Right lung (tissue), 5 donors: ENCODE measurements around the gene SHC2. TPM values are rescaled to one million over a fixed set of nuclear protein-coding genes. Genes with fewer than 3 reads are reported as not detected.
"Not testable (repeated sequence)": the region's sequence is repeated elsewhere in the genome, so short reads cannot be mapped to it uniquely, and the experiment has no call there.

ENCODE experiments used
- DNase-seq, 2 donors: peaks; one replicate each; pipeline ENCODE4 v3.0.0-alpha.2; 2013
- polyA plus RNA-seq, 5 donors: library from polyadenylated mRNA; unstranded; fragments of 120-200 nt; gene quantifications; one replicate each; pipeline versions ENCODE4 v1.2.1 to v1.2.3, GENCODE V29; 2013; ENCODE audit warnings: inconsistent platforms in 1 of 5, low replicate concordance in 1 of 5; ENCODE audit not compliant: insufficient read length in 5 of 5, insufficient read depth in 1 of 5

The SHC2 gene
- polyA plus RNA-seq, 5 donors, result 13.3 to 30.9 (median 21.0) TPM

DNA sequence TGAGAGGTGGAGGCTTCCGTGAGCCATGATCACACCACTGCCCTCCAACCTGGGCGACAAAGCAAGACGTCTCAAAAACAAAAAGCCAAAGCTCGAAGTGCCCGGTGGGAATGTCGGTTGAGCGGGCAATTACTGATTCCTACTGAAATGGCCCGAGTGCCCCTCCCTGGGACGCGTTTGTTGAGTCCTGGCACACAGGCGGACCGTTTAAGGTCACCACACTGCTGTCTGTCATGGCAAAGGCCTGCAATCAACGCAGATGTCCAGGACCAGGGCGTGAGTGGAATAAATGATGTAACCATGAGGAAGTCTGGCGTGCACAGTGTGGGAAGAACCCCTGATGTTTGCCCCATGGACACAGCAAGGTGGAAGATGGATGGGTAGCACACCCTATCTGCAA, 32.7 kb downstream of the SHC2 start:
- no peak for DNase-seq

DNA sequence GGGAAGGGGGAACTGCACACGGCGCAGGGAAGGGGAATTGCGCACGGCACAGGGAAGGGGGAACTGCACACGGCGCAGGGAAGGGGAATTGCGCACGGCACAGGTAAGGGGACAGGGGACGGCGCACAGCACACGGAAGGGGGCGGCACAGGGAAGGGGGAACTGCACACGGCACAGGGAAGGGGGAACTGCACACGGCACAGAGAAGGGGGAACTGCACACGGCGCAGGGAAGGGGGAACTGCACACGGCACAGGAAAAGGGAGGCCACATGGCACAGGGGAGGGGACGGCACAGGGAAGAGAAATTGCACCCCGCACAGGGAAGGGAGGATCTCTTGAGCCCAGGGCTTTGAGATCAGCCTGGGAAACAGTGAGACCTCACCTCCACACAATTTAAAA, 33.2 kb downstream of the SHC2 start:
- DNase-seq, result not testable (repeated sequence)

DNA sequence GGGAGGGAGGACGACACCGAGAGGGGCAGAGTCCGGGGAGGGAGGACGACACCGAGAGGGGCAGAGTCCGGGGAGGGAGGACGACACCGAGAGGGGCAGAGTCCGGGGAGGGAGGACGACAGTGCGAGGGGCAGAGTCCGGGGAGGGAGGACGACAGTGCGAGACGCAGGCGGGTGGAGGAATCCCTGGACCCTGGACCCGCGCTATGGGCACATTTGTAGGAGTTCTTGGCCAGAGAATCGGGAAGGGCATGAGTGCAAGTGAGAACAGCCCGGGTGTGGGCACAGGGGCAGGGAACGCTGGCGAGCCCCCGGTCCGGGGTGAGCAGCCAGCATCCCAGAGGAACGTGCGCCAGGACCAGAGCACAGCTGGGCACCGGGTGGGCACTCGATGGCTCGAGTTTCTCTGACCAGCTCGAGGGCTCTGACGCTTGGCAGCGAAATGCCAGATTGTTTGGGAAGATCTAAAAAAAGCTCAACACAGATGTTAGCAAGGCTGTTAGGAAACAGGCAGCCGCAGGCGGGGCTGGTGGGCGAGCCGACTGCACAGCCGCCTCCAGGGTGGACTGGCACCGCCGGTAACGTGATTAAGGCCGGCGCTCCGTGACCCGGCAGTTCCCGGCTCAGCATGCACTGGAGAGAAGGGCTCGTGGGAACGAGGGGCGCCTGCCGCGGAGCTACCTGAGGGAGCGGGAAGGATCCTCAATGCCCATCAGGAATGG, 33.9 kb downstream of the SHC2 start:
- DNase-seq, result no peak

DNA sequence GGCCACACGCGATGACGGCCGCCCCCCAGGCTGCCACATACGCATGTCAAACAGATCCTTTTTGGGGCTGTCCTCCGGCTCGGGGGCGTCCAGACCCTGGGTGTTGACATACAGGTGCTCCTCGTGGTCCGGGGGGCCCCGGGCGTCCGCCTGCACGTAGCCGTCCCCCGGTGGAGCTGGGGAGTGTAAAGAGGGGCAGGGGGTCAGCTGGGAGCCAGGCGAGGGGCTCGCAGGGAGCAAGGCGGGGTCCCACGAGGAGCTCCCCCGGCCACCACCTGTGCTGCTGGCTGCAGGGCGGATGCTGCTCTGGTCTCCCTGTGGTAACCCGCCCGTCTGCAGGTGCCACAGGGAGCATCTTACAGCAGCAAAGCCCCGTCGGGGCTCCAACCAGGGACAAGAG, 35.8 kb downstream of the SHC2 start:
- no peak for DNase-seq

DNA sequence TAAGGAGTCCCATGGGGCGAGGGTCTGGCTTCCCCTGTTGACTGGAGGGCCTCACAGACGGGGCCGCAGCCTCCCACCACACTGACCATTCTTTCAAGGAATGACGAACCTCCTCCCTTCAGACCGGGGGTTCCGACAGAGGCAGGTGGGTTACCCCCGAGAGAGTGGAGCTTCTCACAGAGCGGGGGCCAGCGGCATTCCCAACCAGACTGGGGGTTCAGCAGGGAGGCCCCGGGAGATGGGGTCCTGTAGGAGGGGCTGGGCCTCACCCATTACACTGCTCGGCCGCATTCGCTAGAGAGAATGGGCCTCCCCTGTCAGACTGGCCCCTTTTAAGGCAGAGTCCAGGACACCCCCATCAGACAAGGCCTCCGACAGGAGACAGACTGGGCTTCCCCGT, 36.3 kb downstream of the SHC2 start:
- no peak for DNase-seq

DNA sequence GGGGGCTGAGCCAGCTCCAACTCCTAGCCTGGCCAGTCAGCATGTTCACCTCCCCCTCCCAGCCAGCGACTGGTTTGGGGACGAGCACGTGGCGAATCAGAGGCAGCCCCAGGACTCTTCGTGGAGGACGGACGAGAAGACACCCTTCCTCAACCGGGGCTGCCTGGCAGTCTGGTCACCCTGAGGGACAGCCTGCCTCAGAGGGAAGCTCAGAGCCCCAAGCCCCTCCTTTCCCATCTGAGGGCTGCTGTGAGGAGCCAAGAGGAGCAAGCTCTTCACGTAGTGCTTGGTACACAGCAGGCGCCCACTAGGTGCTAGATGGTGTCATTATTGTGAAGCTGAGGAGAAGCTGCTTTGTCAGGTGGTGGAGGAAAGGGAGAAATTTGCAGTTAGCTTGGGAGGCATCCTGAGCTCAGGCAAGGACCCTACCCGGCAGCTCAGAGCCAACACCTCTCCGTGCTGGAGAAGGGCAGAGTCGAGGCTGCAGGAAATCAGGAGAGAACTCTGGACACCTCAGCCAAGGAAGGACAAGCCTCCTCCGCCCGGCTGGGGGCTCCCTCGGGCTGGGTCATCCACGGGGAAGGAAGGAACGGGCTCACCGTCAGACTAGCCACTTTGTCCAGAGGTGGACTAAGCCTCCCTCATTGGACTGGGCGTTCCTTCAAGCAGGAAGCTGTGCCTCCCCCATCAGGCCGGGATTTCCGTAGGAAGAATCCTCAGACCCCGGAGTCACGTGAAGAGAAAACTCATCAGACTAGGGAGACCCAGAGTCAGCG, 37.0 kb downstream of the SHC2 start:
- no peak for DNase-seq

DNA sequence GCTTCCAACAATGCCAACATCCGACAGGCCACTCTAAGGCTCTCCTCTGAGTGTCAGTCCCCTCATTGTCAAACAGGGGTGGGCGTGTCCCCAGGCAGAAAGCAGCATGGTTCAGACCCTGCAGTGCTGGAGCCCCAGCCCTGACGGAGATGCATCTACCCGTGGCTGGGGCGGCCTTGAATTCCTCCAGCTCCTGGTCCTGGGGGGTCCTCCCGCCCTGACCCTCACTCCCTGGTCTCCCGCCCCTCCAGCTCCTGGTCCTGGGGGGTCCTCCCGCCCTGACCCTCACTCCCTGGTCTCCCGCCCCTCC, 38.0 kb downstream of the SHC2 start:
- DNase-seq, result not testable (repeated sequence)

DNA sequence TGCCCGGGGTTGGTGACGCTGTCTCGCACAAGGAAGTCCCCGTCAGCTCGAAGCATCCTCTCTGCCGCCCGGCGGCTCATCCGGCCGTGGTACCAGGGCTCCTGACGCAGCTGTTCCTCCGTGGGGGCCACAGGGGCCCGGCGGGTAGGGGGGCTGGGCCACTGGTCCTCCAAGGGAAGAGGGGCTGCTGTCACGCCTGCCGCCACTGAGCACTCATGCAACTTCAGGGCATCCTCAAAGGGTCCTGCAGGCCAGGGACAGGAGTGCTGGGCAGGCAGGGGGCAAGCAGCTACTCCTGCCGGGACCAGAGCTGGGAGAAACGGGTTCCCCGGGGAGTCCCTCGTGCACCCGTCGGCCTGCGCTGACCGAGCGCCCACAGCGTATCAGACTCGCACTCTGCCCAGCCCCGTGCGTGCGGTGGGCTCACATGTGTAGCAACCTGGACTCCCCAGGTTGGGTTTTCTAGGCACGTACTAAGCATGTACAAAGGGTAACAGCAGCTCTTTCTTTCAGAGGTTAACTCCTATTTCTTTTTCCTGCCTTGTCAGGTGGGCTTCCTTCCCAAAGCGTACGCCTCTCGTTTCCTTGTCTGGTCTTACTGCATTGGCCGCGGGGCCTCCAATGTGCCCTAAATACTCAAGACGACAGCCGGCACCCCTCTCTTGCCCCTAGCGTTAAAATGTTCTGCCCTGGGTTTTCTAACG, 38.5 kb downstream of the SHC2 start:
- DNase-seq, result no peak

DNA sequence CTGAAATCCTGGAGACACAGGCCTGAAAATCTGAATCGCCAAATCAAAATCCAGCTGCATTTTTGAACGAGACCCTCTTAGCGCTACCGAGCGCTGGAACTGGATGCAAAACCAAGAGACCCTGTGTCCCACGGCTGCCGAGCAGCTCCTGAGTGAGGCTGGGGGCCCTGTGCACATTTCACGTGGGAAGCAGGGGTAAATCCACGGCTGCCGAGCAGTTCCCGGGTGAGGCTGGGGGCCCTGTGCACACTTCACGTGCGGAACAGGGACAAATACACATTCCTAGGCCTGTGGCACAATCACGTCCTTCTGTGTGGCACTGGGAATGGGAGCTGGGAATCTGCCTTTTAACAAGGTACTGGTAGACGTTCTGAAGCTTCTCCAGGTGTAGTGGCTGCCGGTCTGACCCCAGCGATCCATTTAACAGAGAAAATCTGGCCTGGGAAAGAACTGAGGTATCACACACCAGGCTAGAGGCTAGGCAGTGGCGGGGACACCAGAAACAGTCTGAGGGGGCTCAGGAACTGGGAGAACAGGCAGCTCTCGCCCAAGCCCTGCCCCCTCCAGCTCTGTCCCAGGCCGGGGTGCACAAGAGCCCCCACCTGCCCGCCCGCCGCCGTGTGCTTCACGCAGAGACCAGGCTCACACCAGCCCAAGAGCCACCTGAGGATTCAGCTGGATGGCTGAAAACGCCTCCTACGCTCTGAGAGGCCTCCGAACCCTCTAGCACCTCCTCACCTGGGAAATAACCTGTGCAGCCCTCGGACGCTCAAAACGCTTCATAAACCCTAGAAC, 40.9 kb downstream of the SHC2 start:
- DNase-seq, result no peak

DNA sequence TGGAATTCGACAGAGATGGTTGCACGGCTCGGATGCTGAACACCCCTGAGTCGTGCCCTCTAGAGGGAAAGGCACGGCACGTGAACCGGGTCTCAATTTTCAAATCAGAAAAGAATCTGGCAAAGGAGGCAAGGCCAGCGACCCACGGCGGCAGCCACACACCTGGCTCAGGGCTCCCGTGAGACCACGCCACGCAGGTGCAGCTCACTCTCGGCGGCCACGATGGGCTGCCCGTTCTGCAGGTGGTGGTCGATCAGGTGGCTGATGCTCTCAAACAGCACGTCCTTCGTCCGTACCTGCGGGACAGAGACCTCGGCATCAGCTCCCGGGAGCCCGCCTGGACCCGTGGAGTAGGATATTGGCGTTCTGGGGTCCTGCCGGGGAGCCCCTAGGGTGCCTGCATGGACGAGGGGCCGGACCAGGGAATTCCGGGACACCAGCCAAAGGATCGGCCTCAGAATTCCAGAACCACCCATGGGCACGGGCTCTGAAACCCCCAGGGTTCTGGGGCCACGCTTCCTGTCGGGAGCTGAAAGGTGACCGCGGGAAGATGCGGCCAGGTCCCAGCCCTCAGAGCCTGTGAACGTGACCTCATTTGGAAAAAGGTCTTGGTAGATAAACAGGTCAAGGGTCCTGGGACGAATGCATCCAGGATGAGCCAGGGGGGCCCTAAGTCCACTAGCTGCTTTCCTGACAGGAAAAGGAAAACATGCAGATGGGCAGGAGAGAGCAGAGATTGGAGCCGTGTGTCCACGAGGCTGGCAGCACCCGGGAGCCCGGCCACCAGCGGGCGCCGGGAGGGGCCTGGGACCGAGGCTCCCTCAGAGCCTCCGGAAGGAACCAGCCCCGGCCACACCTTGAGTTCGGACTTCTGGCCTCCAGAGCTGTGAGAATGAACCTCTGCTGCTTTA, 41.8 kb downstream of the SHC2 start:
- no peak for DNase-seq

DNA sequence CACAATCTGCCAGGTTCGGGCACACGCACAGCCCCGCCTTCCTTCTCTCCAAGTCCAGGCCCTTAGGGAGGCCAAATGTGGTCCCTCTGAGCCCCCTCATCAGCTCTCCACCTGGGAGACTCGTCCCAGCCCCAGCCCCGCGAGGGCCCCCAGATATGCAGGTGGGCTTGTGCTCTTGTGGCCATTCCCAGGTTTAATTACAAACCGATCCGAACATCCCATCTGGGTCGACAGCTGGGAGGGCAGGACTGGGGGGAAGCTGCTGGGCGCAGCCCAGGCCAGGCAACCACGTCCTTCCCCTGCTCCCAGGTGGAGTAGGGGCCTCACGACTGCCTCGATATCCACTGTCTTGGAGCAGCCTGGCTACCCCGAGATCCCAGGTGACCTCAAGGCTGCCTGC, 44.4 kb downstream of the SHC2 start:
- DNase-seq, result no peak

DNA sequence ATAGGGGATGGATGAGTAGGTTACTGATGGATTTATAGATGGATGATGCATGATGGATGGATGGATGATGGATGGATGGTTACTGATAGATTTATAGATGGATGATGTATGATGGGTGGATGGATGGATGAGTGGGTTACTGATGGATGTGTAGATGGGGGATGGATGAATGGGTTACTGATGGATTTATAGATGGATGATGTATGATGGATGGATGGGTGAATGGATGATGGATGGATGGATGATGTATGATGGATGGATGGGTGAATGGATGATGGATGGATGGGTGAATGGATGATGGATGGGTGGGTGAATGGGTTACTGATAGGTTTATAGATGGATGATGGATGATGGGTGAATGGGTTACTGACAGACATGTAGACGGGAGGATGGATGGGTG, 45.5 kb downstream of the SHC2 start:
- no peak for DNase-seq

DNA sequence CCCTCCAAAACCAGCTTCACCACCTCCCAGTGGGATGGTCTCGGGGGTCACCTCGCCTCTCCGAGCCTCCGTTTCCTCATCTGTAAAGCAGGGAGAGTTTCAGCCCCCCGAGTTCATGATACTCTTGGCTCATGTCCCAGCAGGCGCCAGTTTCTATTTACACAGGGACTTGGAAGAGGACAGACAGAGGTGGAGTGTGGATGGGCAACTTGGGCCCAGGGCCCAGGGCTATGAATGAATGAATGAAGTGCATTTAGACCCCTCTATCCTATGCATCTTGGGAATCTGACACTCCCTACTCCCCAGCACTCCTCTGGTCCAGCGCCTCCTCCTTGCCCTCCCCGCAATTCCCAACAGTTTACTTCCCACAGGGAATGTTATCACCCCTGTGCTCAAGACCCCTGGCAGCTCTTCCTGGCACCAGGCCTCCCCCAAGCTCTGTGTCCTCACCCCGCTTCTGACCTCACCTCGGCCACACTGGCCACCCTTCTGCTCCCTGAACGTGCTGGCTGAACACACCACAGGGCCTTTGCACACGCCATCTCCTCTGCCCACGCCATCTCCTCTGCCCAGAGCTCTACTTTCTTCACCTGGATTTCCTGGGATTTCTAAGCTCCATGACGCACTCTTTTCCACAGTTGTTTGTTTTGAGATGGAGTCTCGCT, 46.9 kb downstream of the SHC2 start:
- DNase-seq, result no peak

DNA sequence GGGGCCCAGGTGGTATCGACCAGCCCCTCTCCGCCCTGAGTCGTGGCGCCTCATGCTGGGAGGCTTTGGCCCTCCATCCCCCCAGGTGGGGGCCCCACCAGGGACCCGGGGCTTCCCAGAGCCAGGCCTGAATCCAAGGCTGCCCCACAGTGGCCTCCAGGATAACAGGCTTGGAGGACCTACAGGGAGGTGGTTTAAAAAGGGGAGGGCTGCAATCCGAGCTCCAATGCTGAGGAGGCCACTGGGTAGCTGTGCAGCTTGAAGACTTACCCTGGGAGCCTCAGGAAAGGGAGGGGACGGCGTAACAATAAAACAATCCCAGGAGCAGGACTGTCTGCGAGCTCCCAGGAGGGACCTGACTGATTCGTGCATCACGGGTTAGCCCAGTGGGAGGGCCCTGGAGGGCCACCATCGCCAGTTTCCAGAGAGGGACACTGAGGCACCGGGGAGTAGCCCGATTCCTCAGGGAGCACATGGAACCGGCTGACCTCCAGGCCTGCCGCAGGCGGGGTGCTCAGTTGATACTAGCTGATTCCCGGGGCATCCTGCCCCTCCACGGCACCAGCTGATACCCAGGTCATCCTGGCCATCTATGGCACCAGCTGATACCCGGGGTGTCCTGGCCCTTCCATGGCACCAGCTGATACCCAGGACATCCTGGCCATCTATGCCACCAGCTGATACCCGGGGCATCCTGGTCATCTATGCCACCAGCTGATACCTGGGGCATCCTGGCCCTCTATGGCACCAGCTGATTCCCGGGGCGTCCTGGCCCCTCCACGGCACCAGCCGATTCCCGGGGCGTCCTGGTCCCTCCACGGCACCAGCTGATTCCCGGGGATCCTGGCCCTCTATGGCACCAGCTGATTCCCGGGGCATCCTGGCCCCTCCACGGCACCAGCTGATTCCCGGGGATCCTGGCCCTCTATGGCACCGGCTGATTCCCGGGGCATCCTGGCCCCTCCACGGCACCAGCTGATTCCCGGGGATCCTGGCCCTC, 48.2 kb downstream of the SHC2 start:
- no peak for DNase-seq

DNA sequence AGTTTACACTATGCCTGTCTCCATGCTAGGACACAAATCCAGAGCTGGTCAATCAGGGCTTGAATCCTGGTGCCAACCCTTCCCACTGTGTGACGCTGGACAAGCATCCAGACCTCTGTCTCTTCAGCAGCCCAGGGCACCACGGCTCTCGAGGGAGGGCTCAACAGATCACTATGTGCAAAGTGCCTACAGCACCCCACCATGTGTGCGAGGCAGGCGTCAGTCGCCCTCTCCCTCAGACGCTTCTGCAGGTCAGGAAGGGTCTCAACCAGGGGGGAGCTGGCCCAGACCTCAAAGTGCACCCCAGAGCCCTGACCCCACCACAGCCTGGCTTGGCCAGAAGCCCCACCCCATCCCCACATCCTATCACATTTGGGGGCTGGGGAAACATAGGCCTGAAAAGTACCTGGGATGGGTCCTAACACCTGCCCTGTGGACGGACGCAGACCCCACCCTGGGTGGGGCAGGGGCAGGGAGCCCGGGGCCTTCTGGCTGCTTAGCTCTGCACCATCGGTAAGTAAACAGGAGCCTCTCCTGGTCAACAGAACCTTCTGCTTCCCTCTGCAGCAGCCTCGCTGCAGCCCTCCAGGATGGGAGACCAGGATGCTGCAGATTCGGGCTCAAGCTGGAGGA, 49.0 kb downstream of the SHC2 start:
- no peak for DNase-seq

DNA sequence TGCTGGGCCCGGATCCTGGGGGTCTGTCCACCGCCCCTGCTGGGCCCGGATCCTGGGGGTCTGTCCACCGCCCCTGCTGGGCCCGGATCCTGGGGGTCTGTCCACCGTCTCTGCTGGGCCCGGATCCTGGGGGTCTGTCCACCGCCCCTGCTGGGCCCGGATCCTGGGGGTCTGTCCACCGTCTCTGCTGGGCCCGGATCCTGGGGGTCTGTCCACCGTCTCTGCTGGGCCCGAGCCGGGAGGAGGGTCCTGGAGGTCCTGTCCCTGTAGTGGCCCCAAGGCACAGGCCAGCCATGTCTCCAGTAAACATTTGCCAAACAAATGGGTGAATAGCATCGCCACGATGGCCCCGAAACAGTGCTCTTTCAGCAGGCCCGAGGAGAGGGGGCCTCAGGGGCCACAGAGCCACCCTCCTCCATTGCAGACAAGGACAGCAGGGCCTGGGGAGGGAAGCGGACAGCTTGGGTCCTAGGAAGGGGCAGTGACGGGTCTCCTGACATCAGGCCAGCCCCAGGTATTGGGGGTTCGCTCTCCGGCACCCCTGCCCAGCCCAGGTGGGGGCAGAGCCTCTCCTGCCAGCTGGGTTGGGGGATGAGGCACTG, 49.6 kb downstream of the SHC2 start:
- not testable (repeated sequence) for DNase-seq

DNA sequence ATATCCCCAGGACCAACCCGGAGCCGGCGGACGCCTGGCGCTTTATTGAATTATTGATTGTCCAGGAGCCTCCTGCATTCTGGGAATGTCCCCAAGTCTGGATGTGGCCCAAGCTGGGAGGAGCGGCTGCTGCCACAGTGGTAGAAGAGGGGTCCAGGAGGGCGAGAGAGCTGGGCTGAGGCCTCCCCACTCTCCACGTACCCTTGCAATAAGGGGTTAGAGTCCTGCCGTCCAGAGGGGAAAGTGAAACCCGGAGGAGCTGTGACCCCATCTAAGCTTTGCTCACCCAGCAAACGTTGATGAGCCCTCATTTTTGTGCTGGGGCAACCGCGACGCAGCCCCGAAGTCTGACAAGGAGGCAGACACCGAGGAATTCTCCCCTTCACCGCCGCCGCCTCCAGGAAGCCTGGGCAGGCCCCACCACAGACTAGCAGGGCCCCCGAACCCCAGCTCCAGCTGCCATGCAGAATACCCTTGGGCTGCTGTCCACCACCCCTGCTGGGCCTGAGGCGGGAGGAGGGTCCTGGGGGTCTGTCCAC, 50.5 kb downstream of the SHC2 start:
- no peak for DNase-seq
